Neural crest cell (in vitro differentiated cells): ENCODE data around the gene MTA3. TPM values are rescaled to one million over a fixed set of nuclear protein-coding genes. Genes with fewer than 3 reads are reported as not detected.
"Not testable (repeated sequence)": the region's sequence is repeated elsewhere in the genome, so short reads cannot be mapped to it uniquely, and the experiment has no call there.

Experiments
- DNase-seq: peaks from one replicate; pipeline ENCODE4 v3.0.0; 2021; ENCODE audit warnings: low read depth, mixed read lengths, low spot score
- H3K27ac Mint-ChIP-seq: one replicate; pipeline ENCODE4 v1.8.0; 2021; ENCODE audit warnings: mild to moderate bottlenecking, mixed read lengths; ENCODE audit not compliant: unreplicated experiment
- H3K27me3 Mint-ChIP-seq: 2 replicates; pipeline ENCODE4 v1.8.0; 2021; ENCODE audit warnings: low read depth, mild to moderate bottlenecking, mixed read lengths
- H3K36me3 Mint-ChIP-seq: 2 replicates; pipeline ENCODE4 v1.8.0; 2021; ENCODE audit warnings: low read depth, mild to moderate bottlenecking, mixed read lengths
- H3K4me1 Mint-ChIP-seq: 2 replicates; pipeline ENCODE4 v1.8.0; 2021; ENCODE audit warnings: mixed read lengths
- H3K4me3 Mint-ChIP-seq: one replicate; pipeline ENCODE4 v1.8.0; 2021; ENCODE audit warnings: mild to moderate bottlenecking, mixed read lengths
- H3K9me3 Mint-ChIP-seq: 2 replicates; pipeline ENCODE4 v1.8.0; 2021; ENCODE audit warnings: mixed read lengths
- total RNA-seq: library from RNA; stranded (reverse); gene quantifications from 2 replicates; pipeline ENCODE4 v1.2.1, GENCODE V29; 2021
- TF ChIP-seq, protein P1 (sequence below): fragments of 200-600 bp; sonication (generic); conservative IDR thresholded peaks from 2 replicates; pipeline ENCODE4 v1.5.0; 2021; ENCODE audit warnings: antibody characterized with exemption, mild to moderate bottlenecking

The MTA3 gene
- total RNA-seq, 1 donor from 2014 or later: 62.3 TPM

DNA sequence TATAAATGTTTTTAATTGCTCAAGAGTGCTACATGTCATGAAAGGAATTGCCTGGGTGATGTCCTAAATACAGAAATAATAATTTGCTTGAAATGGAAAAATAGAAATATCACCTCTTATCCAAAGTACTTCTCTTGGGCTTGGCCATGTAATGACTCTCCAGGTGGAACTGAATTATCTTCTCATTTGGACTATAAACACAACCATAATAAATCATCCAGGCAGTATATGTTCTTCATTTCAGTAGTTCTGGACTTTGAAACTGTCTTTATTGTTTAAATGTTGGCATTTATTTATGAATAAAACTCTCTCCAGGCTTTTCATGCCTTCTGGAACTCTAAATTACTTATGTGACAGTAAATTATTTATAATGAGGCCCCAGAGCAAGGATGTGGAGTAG, 155.0 kb downstream of the MTA3 start:
- TF ChIP-seq, protein P1, sequence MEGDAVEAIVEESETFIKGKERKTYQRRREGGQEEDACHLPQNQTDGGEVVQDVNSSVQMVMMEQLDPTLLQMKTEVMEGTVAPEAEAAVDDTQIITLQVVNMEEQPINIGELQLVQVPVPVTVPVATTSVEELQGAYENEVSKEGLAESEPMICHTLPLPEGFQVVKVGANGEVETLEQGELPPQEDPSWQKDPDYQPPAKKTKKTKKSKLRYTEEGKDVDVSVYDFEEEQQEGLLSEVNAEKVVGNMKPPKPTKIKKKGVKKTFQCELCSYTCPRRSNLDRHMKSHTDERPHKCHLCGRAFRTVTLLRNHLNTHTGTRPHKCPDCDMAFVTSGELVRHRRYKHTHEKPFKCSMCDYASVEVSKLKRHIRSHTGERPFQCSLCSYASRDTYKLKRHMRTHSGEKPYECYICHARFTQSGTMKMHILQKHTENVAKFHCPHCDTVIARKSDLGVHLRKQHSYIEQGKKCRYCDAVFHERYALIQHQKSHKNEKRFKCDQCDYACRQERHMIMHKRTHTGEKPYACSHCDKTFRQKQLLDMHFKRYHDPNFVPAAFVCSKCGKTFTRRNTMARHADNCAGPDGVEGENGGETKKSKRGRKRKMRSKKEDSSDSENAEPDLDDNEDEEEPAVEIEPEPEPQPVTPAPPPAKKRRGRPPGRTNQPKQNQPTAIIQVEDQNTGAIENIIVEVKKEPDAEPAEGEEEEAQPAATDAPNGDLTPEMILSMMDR: no peak
- Mint-ChIP-seq H3K4me3 (no peak overlapping the region), H3K4me1 (peaks cover 11% of the 10 kb centered on the region), H3K27me3 (no peaks in the 10 kb centered on the region), H3K36me3 (no peaks in the 10 kb centered on the region), H3K9me3 (no peaks in the 10 kb centered on the region), H3K27ac (no peak overlapping the region)
- no peak for DNase-seq

DNA sequence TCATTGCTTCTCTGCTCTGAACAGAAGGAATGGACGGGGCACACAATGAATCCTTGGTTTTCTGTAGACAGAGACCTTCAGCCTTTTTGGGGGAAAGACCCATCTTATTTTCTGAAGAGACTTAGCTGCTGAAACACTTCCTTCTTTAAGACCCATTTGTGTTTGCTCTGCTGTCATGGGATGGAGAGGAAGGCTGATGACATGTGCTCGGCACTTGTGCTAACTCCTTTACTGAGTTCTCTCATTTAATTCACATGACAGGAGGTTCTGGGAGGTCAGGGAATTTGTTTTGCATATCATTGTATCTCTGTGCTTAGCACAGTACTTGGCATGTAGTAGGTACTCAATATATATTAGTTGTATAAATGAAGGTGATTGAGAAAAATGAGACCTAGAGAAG, 156.5 kb downstream of the MTA3 start:
- Mint-ChIP-seq H3K4me3 (no peak overlapping the region), H3K9me3 (peaks cover 5% of the 10 kb centered on the region), H3K27ac (no peak overlapping the region), H3K36me3 (peaks cover 8% of the 10 kb centered on the region), H3K4me1 (peaks cover 11% of the 10 kb centered on the region), H3K27me3 (no peaks in the 10 kb centered on the region)
- DNase-seq: no peak
- TF ChIP-seq, protein P1: no peak

- no peak overlapping the region for H3K4me3 Mint-ChIP-seq
- peaks cover 11% of the 10 kb centered on the region for H3K4me1 Mint-ChIP-seq
- TF ChIP-seq, protein P1: no peak
- no peak overlapping the region for H3K27ac Mint-ChIP-seq
- DNase-seq: no peak
- H3K27me3 Mint-ChIP-seq: no peaks in the 10 kb centered on the region
- peaks cover 15% of the 10 kb centered on the region for H3K36me3 Mint-ChIP-seq
- H3K9me3 Mint-ChIP-seq: peaks cover 8% of the 10 kb centered on the region
Observed at GRCh38 chr2:42725657-42726056, 157.2 kb downstream of the MTA3 start.

GRCh38 chr2:42726680-42727079, 158.2 kb downstream of the MTA3 start:
- no peak for DNase-seq
- Mint-ChIP-seq H3K4me3 (no peak overlapping the region), H3K27ac (no peak overlapping the region), H3K36me3 (peaks cover 23% of the 10 kb centered on the region), H3K9me3 (peaks cover 8% of the 10 kb centered on the region), H3K27me3 (no peaks in the 10 kb centered on the region), H3K4me1 (peaks cover 11% of the 10 kb centered on the region)
- TF ChIP-seq, protein P1: no peak

DNA sequence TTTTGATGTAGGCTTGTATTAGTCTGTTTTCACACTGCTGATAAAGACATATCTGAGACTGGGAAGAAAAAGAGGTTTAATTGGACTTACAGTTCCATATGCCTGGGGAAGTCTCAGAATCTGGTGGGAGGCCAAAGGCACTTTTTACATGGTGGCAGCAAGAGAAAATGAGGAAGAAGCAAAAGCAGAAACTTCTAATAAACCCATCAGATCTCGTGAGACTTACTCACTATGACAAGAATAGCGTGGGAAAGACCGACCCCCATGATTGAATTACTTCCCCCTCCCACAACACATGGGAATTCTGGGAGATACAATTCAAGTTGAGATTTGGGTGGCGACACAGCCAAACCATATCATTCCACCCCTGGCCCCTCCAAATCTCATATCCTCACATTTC, 162.9 kb downstream of the MTA3 start:
- Mint-ChIP-seq H3K36me3 (peaks cover 51% of the 10 kb centered on the region), H3K9me3 (peaks cover 19% of the 10 kb centered on the region)
- not testable (repeated sequence) for H3K4me1 Mint-ChIP-seq, H3K27ac Mint-ChIP-seq, H3K27me3 Mint-ChIP-seq, DNase-seq, H3K4me3 Mint-ChIP-seq

DNA sequence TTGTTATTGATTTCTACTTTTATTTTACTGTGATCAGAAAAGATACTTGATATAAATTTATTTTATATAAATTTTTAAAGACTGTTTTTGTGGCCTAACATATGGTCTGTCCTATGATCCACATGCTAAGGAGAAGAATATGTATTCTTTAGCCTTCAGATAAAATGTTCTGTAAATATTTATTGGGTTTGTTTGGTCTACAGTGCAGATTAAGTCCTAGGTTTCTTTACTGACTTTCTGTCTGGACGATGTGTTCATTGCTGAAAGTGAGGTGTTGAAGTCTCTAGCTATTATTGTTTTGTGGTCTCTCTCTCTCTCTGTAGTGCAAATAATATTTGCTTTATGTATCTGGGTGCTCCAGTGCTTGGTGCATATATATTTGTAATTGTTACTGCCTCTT, 165.4 kb downstream of the MTA3 start:
- Mint-ChIP-seq H3K36me3 (peaks cover 56% of the 10 kb centered on the region), H3K27me3 (no peaks in the 10 kb centered on the region), H3K4me3 (no peak overlapping the region), H3K9me3 (peaks cover 19% of the 10 kb centered on the region), H3K27ac (no peak overlapping the region), H3K4me1 (no peaks in the 10 kb centered on the region)
- TF ChIP-seq, protein P1: no peak
- DNase-seq: no peak
